Measurements from ENCODE around the gene PARD6B. TPM values are rescaled to one million over a fixed set of nuclear protein-coding genes. Genes with fewer than 3 reads are reported as not detected.
A peak's percentile ranks its signal among the peaks of the same experiment; 100 is the strongest.
"Not testable (repeated sequence)": the region's sequence is repeated elsewhere in the genome, so short reads cannot be mapped to it uniquely, and the experiment has no call there.

PARD6B gene
- total RNA-seq, 1 donor from 2014 or later: 27.0 TPM

- DNase-seq (ENCODE audit: low spot score): no peak
Observed at GRCh38 chr20:50774515-50774914, 43.1 kb downstream of the PARD6B start.

- peak; percentile 36 for DNase-seq (ENCODE audit: low spot score)
Observed at GRCh38 chr20:50776122-50776817, 44.9 kb downstream of the PARD6B start.

- no peak for DNase-seq (ENCODE audit: low spot score)
Observed at GRCh38 chr20:50777373-50777772, 46.0 kb downstream of the PARD6B start.

- DNase-seq (ENCODE audit: low spot score): not testable (repeated sequence)
Observed at GRCh38 chr20:50778994-50779393, 47.6 kb downstream of the PARD6B start.

- DNase-seq (ENCODE audit: low spot score): no peak
Observed at GRCh38 chr20:50783390-50783789, 52.0 kb downstream of the PARD6B start.

- DNase-seq (ENCODE audit: low spot score): no peak
Observed at GRCh38 chr20:50783903-50784302, 52.5 kb downstream of the PARD6B start.

GRCh38 chr20:50784464-50784863 is 53.1 kb downstream of the PARD6B start:
- no peak for DNase-seq (ENCODE audit: low spot score)

- no peak for DNase-seq (ENCODE audit: low spot score)
Observed at GRCh38 chr20:50786703-50787102, 55.3 kb downstream of the PARD6B start.

- no peak for DNase-seq (ENCODE audit: low spot score)
Observed at GRCh38 chr20:50787181-50787580, 55.8 kb downstream of the PARD6B start.

- peak; percentile 61 for DNase-seq (ENCODE audit: low spot score)
Observed at GRCh38 chr20:50788045-50788991, 56.9 kb downstream of the PARD6B start.

- no peak for DNase-seq (ENCODE audit: low spot score)
Observed at GRCh38 chr20:50789968-50790650, 58.7 kb downstream of the PARD6B start.

- DNase-seq (ENCODE audit: low spot score): peak; percentile 95
Observed at GRCh38 chr20:50790651-50791277, 59.4 kb downstream of the PARD6B start.

GRCh38 chr20:50792708-50793574 is 61.6 kb downstream of the PARD6B start:
- DNase-seq (ENCODE audit: low spot score): no peak

GRCh38 chr20:50793575-50794016 is 62.2 kb downstream of the PARD6B start:
- not testable (repeated sequence) for DNase-seq (ENCODE audit: low spot score)

- DNase-seq (ENCODE audit: low spot score): no peak
Observed at GRCh38 chr20:50794181-50794845, 62.9 kb downstream of the PARD6B start.

- DNase-seq (ENCODE audit: low spot score): peak; percentile 77
Observed at GRCh38 chr20:50794846-50795634, 63.7 kb downstream of the PARD6B start, which contains the start of gene BCAS4. Gene BCAS4, plus strand, starts transcription at chr20:50795061. Its CDS starts 23 bp downstream, at chr20:50795084.

GRCh38 chr20:50797142-50797541 is 65.8 kb downstream of the PARD6B start:
- DNase-seq (ENCODE audit: low spot score): no peak

- DNase-seq (ENCODE audit: low spot score): no peak
Observed at GRCh38 chr20:50798650-50799049, 67.3 kb downstream of the PARD6B start.
